ENCODE results near the gene ALOXE3. TPM values are rescaled to one million over a fixed set of nuclear protein-coding genes. Genes with fewer than 3 reads are reported as not detected.

The ALOXE3 gene
- total and polyA plus RNA-seq, 4 donors, result 0.12 to 0.68 (median 0.28) TPM; not detected in 1

GRCh38 chr17:8089728-8090127 is 28.6 kb downstream of the ALOXE3 start:
- TF ChIP-seq CTCF (IDR thresholded peaks at IDR 0.05; ENCODE audit: control extremely low read depth, extremely low read depth), result no peak
- WGBS, 2 donors, result 66 to 79% methylated on average over 6 of the region's 6 CpGs
- Histone ChIP-seq H3K4me3 (no peak overlapping the region), H3K9ac (ENCODE audit: insufficient read depth in 1 of 2, low read length in 2 of 2) (no peak overlapping the region), H3K36me3 (ENCODE audit: control insufficient read depth in 4 of 4, insufficient read depth in 4 of 4, low read length in 4 of 4) (no peaks in the 10 kb centered on the region), H3K4me1 (ENCODE audit: control insufficient read depth in 5 of 5, insufficient read depth in 5 of 5, low read length in 5 of 5) (no peaks in the 10 kb centered on the region), H3K9me3 (ENCODE audit: control insufficient read depth in 4 of 4, insufficient read depth in 3 of 4, low read length in 3 of 4) (no peaks in the 10 kb centered on the region), H3K27ac (ENCODE audit: low read depth in 1 of 2, low read length in 1 of 2) (no peak overlapping the region), H3K27me3 (ENCODE audit: control insufficient read depth in 3 of 3, insufficient read depth in 3 of 3, low read length in 2 of 3) (peaks cover 0 to 27% (median 8%) of the 10 kb centered on the region in 3 donors)
- no peak for ATAC-seq (ENCODE audit: insufficient read depth, low FRiP score)
- no peak for DNase-seq

- no peak overlapping the region for H3K4me3 ChIP-seq
- H3K9ac ChIP-seq (ENCODE audit: insufficient read depth in 1 of 2, low read length in 2 of 2), result no peak overlapping the region
- no peaks in the 10 kb centered on the region for H3K36me3 ChIP-seq (ENCODE audit: control insufficient read depth in 4 of 4, insufficient read depth in 4 of 4, low read length in 4 of 4)
- H3K27me3 ChIP-seq (ENCODE audit: control insufficient read depth in 3 of 3, insufficient read depth in 3 of 3, low read length in 2 of 3), result peaks cover 0 to 32% (median 12%) of the 10 kb centered on the region in 3 donors
- ATAC-seq (ENCODE audit: insufficient read depth, low FRiP score) (no peak), DNase-seq (no peak)
- H3K9me3 ChIP-seq (ENCODE audit: control insufficient read depth in 4 of 4, insufficient read depth in 3 of 4, low read length in 3 of 4), result no peaks in the 10 kb centered on the region
- H3K4me1 ChIP-seq (ENCODE audit: control insufficient read depth in 5 of 5, insufficient read depth in 5 of 5, low read length in 5 of 5), result no peaks in the 10 kb centered on the region
- WGBS, 2 donors, result 74 to 80% methylated on average over 5 of the region's 5 CpGs
- TF ChIP-seq CTCF (IDR thresholded peaks at IDR 0.05; ENCODE audit: control extremely low read depth, extremely low read depth), result no peak
- no peak overlapping the region for H3K27ac ChIP-seq (ENCODE audit: low read depth in 1 of 2, low read length in 1 of 2)
These were observed 30.4 kb downstream of the ALOXE3 start for GRCh38 chr17:8087952-8088230.

GRCh38 chr17:8087075-8087951 is 31.0 kb downstream of the ALOXE3 start, which contains the start of gene ALOX12B:
Gene ALOX12B (minus strand): TSS chr17:8087716. CDS start chr17:8087442, 274 bp downstream.
- no peak within 1 kb of the TSS for H3K9ac ChIP-seq (ENCODE audit: insufficient read depth in 1 of 2, low read length in 2 of 2)
- ATAC-seq (ENCODE audit: insufficient read depth, low FRiP score) (no peak), DNase-seq (no peak)
- H3K9me3 ChIP-seq (ENCODE audit: control insufficient read depth in 4 of 4, insufficient read depth in 3 of 4, low read length in 3 of 4), result no peaks in the 10 kb centered on the region
- H3K27ac ChIP-seq (ENCODE audit: low read depth in 1 of 2, low read length in 1 of 2), result no peak within 1 kb of the TSS
- WGBS, 2 donors, result 79% methylated on average over 19 to 20 of the region's 20 CpGs
- peaks cover 0 to 37% (median 17%) of the 10 kb centered on the region in 3 donors for H3K27me3 ChIP-seq (ENCODE audit: control insufficient read depth in 3 of 3, insufficient read depth in 3 of 3, low read length in 2 of 3)
- TF ChIP-seq CTCF (IDR thresholded peaks at IDR 0.05; ENCODE audit: control extremely low read depth, extremely low read depth), result no peak
- H3K36me3 ChIP-seq (ENCODE audit: control insufficient read depth in 4 of 4, insufficient read depth in 4 of 4, low read length in 4 of 4), result no peaks in the 10 kb centered on the region
- H3K4me3 ChIP-seq, result no peak within 1 kb of the TSS
- no peaks in the 10 kb centered on the region for H3K4me1 ChIP-seq (ENCODE audit: control insufficient read depth in 5 of 5, insufficient read depth in 5 of 5, low read length in 5 of 5)

Measured in lung (tissue), 12 donors.